PC-9 (cell line): ENCODE measurements around the gene OXA1L.
"Not testable (repeated sequence)": the region's sequence is repeated elsewhere in the genome, so short reads cannot be mapped to it uniquely, and the experiment has no call there.

ENCODE experiments used
- CTCF ChIP-seq: fragments of 200-600 bp; sonication (generic); conservative IDR thresholded peaks from 2 replicates; pipeline ENCODE4 v1.6.1; 2017; ENCODE audit warnings: mixed run types, antibody characterized with exemption, mild to moderate bottlenecking, moderate library complexity
- EZH2 ChIP-seq: fragments of 200-600 bp; sonication (generic); IDR thresholded peaks from 2 replicates; pipeline ENCODE4 v1.8.0; 2017; ENCODE audit warnings: antibody characterized with exemption, low read depth

- not testable (repeated sequence) for TF ChIP-seq EZH2, CTCF
Measured at GRCh38 chr14:22793550-22793949, 27.1 kb downstream of the OXA1L start.
